Anterior cingulate cortex (tissue), 58 donors: ENCODE data around the gene ANKRD53.
A peak's percentile ranks its signal among the peaks of the same experiment; 100 is the strongest.

Experiments
- DNase-seq, 58 donors: peaks; one replicate each; lab custom pipeline; 2025; lab: John Stamatoyannopoulos, UW

The ANKRD53 gene, protein sequence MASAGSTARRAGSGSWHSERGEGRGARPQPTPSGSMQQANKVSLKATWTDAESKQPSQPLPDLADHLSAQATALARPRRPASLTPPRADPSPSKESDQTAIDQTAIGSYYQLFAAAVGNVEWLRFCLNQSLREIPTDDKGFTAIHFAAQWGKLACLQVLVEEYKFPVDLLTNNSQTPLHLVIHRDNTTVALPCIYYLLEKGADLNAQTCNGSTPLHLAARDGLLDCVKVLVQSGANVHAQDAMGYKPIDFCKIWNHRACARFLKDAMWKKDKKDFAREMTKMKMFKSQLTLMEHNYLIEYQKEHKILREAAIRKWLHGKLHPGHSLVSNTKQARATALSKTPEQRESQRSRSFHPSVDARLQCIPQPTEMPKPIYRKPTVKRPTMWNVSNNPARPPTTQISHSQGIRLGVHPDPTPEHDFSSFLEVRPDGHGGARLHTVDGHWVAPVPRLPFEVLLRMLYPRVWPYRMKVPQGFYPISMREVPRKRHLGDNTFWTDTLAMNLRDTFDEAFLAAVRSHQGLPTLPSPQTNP

DNA sequence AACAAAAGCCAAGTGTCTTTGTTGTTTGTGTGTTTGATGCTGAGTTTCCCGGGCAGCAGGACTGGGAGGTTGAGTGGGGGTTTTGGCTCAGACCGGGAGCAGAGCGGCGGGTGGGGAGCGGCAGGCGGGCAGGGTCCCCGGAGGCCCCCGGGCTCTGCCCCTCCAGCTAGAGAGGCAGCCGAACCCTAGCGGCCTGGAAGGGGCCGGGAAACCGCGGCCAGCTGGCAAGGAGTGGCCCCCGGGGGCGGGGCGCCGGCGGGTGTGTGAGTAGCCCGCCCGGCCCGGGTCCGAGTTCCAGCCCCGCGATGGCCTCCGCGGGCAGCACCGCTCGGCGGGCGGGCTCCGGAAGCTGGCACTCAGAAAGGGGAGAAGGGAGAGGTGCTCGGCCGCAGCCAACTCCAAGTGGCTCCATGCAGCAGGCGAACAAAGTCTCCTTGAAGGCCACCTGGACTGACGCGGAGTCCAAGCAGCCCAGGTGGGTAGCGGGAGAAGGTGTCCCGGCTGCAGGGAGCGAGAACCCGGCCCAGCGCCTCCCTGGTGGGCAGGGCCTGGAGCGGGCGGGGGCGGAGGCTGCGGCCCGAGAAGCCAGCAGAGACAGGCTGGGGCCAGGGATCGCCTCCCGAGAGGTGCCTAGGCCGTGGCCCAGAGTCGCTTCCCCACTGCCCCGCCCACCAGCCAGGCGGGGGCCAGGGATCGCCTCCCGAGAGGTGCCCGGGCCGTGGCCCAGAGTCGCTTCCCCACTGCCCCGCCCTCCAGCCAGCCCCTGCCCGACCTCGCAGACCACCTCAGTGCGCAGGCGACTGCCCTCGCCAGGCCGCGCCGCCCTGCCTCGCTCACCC, at the start of gene ANKRD53:
Gene ANKRD53, plus strand, starts transcription at position 290 of the 839 bp plus-strand sequence. Its CDS starts 16 bp downstream, at position 306.
- peak in 5 of 58 donors; percentile 10 to 38 (median 19) for DNase-seq

DNA sequence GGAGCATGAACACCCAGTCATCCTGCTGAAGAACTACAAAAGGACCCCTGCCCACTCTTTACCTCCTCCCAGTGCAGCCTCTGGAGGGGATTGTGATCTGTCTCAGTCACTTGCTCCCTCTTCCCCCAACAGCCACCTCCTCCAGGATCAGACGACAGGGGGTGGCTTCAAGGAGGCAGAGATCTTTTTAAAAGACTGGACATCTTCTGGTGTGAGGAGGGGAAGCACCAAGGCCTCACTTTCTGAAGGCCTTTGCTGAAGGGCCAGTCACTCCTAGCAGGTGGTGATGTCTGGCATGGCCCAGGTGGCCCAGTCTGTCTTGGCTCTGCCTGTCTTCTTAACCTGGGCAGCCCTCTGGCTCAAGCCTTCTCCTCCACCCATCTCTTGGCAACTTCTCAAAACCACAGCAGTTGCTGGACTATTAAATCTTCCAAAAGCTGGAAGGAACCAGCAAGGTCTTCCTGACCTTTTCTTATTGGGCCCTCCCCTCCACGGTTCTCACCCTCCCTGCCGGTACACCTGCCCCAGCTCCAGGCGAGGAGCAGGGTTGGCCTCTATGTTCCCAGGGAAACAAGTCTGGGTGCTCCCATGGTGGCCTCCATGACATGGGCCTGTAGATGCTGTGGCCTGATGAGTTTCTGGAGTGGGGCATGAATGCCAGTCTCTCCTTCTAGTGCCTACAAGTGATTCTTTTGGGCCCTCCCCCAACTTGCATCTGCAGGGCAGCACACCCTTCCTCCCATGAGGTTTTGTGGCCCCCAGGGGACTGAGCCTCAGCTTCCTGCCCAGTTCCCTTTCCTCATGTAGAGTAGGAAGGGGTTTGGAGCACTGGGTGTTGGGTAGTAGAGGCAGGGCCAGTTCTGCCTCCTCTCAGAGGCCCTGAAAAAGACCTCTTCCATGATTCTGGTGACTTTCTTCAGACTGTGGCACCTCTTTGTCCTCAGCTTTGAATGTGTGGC, 47.8 kb upstream of the ANKRD53 start:
- DNase-seq: no peak

DNA sequence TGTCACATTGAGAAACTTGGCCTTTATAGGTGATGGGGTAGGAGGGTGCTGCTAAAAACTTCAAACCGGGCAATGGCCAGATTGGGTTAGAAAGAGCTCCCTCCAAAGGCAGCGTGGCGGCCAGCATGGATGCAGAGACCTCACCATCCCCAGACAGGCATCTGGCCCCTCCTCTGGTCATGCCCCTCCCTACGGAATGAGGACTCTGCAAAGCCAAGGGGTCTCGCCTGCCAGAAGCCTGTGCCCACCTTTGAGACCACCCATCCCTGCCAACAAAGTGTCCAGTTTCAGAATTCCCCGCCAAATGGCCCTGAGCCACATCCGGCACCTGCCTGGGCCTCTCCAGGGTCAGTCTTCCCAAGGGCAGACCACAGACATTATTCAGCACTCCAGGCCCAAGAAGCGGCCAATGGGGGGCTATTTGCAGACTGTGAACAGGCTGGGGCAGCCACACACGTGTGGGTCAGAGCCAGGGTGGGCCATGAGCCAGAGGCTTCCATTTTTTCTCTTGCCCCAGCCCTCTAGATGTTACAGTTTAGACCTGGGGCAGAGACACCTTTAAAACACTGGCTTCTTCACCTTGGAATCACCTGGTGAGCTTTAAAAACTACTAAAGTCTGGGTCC, 46.9 kb upstream of the ANKRD53 start:
- DNase-seq: no peak

DNA sequence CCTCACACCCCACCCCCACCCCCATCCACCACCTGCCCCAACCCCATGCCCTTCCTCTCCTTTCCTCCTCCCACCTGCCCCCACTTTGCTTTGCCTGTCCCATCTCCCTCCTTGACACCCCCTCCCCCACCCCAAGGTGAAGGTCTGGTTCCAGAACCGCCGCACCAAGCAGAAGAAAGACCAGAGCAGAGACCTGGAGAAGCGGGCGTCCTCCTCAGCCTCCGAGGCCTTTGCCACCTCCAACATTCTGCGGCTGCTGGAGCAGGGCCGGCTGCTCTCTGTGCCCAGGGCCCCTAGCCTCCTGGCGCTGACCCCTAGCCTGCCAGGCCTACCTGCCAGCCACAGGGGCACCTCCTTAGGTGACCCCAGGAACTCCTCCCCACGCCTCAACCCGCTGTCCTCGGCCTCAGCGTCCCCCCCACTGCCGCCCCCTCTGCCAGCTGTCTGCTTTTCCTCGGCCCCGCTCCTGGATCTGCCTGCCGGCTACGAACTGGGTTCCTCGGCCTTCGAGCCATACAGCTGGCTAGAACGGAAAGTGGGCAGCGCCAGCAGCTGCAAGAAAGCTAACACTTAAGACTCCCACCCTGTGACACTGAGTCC, 45.7 kb upstream of the ANKRD53 start:
- no peak for DNase-seq

DNA sequence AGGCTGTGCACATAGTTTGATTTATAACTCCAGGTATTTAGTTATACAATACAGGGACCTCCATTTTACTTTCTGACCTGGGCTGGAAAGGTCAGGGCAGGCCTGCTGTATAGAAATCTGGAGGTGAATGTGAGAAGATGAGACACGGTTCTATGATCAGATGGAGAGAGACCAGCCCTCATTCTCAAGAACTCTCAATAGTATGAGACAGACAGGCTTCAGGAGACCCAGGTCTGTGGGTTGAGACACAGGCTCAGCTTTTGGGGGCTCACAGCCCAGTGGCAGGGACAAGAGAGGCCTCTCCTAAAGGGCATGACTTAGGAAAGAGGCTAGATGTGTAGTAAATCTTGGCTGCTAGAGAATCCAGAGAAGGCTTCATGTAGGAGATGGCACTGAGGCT, 43.4 kb upstream of the ANKRD53 start:
- DNase-seq: no peak

DNA sequence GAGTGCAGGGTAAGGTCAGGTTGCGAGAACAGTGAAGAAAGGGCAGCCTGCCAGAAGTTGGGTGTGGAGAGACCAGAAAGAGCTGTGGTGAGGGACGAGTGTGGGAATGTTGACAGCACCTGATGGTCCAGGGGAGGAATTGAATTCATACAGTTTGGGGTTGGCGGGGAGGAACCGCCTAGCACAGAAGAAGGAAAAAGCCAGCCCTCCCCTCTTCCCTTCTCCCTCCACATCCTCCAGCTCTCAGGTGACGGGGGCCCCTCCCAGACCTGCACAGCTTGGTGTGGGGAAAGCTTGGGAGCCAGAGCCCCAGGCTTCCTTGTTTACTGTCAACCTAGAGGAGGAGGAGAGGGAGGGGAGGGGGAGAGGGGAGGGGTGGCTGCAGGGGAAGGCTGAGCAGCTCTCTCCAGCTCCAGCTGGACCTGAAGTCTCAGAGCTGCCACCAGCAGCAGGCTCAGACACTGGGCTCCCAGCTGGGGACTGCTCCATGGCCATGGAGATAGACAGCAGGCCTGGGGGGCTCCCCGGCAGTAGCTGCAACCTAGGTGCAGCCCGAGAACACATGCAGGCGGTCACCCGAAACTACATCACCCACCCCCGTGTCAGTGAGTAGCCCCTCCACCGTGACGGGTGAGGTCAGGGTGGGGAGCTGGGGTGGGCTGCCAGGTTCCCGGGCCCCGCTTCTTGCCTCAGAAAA, 42.8 kb upstream of the ANKRD53 start, which contains the start of gene ATP6V1B1:
Gene ATP6V1B1, plus strand, starts transcription at position 433 of the 697 bp plus-strand sequence. Its CDS starts 55 bp downstream, at position 488.
- no peak for DNase-seq

DNA sequence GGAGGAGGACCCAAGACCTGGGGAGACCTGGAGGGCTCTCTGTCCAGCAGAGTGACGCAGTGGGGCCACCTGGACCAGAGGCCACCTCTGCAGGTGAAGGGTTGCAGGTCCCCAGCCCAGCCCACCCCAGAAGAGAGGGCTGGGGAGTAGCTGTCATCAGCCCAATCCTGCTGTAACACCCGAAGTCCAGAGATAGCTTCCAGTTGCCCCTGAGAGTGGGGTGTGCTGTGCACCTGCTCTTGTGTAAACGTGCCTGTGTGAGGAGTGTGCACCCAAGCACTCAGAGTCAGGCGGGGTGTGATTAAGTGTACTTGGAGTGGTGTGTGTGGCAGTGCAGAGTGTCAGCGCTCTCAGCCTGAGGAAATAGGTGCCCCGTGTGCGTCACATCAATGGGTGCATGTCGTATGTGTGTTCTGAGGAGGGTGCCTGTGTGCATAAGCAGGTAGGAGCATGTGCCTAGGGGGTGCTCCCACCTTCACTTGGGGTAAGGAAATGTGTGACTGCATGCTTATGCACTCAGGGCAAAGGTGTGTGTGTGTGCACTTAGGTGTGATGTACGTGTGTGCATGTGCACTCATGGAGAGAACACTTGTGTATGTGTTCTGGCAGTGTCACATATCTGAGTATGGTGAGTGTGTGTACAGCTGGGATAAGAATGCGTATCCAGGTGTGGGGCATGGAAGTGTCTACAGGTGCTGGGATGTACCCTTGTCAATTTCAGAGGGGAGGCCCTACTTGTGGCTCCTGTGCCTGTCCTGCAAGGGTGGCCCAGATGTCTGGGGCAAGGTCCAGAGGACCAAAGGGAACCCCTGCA, 42.1 kb upstream of the ANKRD53 start:
- no peak for DNase-seq

DNA sequence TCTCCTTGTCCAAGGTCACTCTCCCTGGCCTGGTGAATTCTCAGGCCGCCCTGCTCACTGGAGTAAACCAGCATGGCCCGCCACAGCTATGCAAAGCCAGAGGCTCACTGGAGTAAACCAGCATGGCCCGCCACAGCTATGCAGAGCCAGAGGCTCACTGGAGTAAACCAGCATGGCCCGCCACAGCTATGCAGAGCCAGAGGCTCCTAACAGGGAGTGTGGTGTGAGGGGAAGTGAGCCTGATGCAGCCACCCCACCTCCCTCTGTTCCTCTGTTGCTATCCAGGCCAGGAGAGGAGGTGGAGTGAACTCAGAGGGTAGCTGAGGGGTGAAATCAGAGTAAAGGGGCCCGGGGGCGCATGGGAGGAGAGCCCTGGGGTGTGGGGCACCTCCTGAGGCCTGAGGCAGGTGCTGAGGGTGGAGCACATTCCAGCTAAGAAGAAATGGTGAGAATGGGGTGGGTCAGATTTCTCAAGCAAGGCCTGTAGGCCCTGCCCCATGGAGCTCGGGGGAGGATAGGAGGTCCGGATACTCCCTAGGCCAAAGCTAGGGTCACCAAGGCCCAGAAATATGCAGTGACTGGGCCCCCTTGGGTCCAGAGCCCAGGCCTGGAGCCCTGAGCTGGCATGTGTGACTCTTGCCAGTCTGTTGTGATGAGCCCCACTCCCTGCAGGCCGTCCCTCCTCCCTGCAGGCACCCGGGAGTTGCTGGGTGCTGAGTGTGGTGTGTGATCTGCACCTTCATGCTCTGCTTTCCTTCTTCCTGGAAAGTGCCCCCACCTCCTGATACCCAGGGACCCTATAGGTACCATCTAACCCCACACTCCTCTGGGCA, 41.2 kb upstream of the ANKRD53 start:
- DNase-seq: no peak

DNA sequence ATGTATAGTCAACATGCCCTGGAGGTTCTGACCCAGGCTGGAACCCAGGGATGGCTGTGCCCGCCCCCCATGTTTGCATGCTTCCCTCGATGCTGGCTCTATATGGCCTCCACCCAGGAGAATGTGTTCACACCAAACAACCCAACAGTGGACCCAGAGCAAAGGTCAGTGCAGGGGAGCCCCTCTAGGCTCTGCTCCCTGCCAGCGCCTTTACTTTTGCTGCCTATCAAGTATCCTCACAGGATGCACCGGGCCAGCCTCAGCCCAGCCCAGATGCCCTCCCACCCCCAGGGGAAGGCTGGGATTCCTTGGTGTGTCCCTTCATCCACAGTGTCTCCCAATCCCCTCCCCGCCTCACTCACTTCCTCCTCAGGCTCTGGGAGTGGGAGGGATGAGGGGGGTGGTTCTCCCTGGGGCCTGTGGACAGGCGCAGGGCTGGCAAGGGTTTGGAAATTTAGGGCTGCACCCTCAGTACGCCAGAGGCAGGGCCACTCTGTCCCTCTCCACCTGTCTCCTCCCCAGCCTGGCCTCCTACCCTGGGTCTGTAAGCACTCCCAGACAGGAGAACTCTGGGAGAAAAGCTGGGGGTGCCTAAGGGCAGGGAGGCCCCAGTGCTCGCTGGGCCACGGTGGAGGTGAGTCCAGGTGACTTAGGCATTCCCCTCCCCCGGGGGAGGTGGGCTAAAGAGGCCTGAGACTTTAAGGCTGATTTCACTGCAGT, 40.4 kb upstream of the ANKRD53 start:
- no peak for DNase-seq

DNA sequence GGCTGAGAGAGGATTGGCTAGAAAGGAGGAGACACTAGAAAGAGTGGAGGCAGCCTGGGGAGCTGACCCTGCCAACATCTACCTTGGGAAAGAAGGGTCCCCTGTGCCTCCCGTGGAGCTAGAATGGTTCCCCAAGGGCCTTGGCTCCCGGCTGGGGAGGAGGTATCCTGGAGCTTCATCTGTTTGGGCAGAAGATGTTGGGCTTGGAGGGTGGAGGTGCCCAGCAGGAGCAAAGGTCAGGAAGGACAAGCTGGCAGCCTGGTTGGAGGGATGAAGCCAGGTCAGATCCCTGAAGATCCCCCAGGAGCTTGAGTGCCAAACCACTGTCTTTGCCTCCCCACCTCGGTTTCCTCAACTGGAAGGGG, 39.9 kb upstream of the ANKRD53 start:
- no peak for DNase-seq

DNA sequence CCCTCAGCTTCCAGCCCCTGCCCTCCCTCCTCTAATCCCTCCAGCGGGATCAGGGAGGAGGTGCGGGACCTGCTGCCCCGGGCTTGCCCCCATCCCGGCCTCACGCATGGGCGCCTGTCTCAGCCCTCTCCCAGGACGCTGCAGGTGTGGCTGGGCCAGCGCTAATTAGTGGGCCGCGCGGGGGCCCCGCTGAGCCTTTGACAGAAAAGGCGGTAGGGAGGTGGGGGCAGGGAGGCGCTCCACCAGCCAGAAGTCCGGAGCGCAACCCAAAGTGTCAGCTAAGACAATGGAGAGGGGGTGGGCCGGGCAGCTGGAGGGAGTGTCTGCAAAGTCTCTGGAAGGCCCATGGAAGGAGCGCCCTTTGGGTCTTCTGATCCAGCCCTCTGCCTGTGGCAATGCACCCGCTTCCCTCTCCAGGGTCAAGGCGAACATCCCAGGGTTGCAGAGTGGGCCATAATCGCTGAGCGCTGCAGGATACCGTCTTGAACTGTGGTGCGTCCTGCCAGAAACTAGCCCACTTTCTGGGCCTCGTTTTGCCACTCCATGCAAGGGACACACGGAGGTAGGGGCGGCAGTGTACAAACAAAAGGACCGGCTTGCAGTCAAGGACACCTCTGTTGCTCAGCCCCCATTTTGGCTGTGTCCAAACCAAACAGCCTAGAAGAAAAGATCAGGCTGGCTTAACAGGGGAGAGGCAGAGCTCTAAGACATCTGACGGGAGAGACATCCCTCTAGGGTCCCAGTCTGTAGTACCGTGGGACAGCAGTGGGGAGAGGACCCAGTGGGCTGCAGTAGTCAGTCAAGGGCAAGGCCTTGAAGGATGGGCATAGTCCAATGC, 39.2 kb upstream of the ANKRD53 start:
- DNase-seq: no peak

DNA sequence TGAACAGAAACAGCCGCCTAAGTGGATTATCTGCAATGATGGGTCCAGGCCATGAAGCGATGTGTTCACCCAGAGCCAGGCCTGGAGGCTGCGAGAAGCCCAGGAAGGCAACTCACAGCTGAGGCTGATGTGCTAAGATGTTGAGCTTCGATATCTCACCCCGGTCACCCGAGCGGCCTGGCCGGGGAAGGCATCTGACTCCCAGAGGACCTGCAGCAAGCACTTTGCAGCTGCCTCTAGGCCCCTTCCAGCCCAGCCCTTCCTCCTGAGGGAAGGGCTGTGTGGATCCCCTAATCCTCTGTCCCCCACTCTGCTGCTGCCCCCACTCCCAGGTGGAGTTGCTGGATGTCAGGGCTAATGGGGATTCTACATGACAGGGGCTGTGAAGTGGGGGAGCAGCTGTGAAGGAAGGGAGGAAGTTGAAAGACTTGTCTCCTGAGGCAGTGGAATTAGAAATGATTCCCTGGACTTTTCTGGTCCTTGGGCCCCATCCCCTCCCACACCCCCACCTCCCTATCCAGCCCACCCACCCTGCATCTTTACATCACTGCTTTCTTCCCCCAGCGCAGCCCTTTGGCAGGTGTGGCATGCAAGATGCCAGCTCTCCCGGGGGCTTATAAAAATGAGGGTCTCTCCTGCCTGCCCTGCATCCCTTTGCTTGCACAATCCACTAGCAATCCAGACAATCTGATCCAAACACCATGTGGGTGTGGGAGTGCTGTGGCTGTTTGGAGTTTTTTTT, 38.4 kb upstream of the ANKRD53 start:
- no peak for DNase-seq

DNA sequence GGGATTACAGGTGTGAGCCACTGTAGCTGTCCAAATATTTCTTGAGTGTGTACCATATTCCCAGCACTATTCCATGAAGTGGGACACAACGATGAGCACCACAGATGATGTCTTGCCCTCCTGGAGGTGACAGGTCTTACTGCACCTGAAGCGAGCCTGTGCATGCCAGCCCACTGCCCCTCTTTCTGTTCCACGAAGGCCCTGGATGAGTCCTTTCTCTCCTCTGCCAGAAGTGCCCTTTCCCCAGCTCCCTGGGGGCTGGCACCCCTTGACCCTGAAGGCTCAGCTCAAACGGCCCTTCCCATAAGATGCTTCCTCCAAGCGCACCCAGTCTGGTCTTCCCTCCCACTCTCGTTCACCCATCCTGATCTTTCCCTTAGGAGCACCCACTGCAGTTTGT, 37.2 kb upstream of the ANKRD53 start:
- no peak for DNase-seq

DNA sequence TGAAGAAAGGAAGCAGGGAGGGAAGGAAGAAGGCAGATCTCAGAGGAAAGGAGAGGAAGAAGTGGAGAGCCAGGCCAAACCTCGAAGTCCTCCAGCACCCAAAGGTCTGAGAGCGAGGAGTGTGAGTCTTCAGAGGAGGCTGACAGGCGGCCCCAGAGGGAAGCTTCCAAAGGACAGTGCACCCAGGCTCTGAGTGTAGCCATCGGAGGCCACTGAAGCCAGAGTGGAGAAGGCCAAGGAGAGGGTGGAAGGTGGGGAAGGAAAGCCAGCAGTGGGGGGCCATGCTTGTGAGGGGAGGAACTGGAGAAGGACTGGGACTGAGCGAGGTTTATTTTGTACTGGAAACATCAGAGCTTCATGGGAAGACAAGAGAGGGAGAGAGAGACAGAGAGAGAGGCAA, 36.7 kb upstream of the ANKRD53 start:
- DNase-seq: no peak
